Uterus (tissue), 2 donors: Measurements from ENCODE around the gene SLC35G1.

Experiments
- POLR2A ChIP-seq, 2 donors: fragments of 450-650 bp; IDR thresholded peaks; one replicate each; pipeline ENCODE4 v1.6.1; 2016; ENCODE audit warnings: antibody characterized with exemption in 2 of 2, mild to moderate bottlenecking in 1 of 2, moderate library complexity in 1 of 2
- TF ChIP-seq, protein P1 (sequence below), 4 experiments: fragments of 200-600 bp in 2 of 4; fragments of 450-650 bp in 2 of 4; sonication (generic) in 2 of 4; IDR thresholded peaks; one replicate each; pipeline ENCODE4 v1.5.1; 2016 to 2019; ENCODE audit warnings: antibody characterized with exemption in 4 of 4, mild to moderate bottlenecking in 2 of 4, moderate library complexity in 1 of 4

GRCh38 chr10:93865794-93866425, 27.9 kb upstream of the SLC35G1 start:
- TF ChIP-seq POLR2A (IDR thresholded peaks at IDR 0.05): no peak
- TF ChIP-seq, protein P1, sequence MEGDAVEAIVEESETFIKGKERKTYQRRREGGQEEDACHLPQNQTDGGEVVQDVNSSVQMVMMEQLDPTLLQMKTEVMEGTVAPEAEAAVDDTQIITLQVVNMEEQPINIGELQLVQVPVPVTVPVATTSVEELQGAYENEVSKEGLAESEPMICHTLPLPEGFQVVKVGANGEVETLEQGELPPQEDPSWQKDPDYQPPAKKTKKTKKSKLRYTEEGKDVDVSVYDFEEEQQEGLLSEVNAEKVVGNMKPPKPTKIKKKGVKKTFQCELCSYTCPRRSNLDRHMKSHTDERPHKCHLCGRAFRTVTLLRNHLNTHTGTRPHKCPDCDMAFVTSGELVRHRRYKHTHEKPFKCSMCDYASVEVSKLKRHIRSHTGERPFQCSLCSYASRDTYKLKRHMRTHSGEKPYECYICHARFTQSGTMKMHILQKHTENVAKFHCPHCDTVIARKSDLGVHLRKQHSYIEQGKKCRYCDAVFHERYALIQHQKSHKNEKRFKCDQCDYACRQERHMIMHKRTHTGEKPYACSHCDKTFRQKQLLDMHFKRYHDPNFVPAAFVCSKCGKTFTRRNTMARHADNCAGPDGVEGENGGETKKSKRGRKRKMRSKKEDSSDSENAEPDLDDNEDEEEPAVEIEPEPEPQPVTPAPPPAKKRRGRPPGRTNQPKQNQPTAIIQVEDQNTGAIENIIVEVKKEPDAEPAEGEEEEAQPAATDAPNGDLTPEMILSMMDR (IDR thresholded peaks at IDR 0.05): no peak
